Measurements from ENCODE around the gene DOK7. TPM values are rescaled to one million over a fixed set of nuclear protein-coding genes. Genes with fewer than 3 reads are reported as not detected.

DOK7 gene
- total RNA-seq, 2 donors from 2014 or later, result 8.8 to 36.7 TPM

DNA sequence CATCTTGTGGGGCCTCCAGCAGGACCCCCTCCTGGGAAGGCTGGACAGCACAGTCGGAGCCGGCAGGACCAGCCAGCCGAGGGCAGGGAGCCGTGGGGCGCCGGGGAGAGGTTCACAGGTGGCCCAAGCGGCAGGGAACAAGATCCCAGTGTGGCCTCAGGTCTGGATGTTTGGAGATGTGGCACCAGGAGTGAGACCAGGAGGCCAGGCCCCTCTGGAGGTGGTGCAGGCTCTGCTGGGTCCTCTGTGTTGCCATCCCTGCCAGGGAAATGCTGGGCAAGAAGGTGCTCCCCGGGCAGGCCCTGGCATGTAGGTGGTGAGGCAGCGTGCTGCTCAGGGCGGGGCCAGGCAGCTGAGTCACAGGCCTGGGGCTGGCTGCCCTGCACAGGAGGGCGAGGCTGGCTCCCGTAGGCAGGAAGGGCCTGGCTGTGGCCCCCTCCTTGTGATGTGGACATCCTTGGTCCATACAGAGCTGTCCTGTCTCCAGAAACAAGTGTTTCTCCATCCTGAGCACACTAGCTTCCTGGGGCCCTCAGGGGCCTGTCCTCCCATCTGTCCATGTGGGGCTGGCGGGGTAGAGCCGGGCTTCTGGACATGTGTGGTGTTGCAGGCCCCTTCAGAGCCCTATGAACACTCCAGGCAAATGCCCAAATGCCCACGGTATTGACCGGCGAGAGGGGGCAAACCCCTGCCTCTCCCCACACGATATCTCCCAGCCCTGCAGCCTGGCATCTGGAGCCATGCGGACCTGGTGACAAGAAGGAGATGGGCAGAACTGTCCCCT, 26.1 kb upstream of the DOK7 start:
- H3K27ac ChIP-seq, result peak overlapping the region in 1 of 2 donors; percentile 50
- H3K4me1 ChIP-seq (ENCODE audit: control insufficient read depth in 1 of 2, low read depth in 2 of 2), result peaks cover 8 to 10% of the 10 kb centered on the region in 2 donors
- H3K36me3 ChIP-seq, result no peaks in the 10 kb centered on the region
- H3K9me3 ChIP-seq, result no peaks in the 10 kb centered on the region
- H3K27me3 ChIP-seq (replicated peaks; ENCODE audit: insufficient read depth), result no peaks in the 10 kb centered on the region
- H3K4me3 ChIP-seq, result no peak overlapping the region
- TF ChIP-seq CTCF (IDR thresholded peaks at IDR 0.05), result no peak
- no peak for ATAC-seq (ENCODE audit: insufficient number of reproducible peaks, low FRiP score, low read depth)
- no peak for DNase-seq (ENCODE audit: low spot score)

DNA sequence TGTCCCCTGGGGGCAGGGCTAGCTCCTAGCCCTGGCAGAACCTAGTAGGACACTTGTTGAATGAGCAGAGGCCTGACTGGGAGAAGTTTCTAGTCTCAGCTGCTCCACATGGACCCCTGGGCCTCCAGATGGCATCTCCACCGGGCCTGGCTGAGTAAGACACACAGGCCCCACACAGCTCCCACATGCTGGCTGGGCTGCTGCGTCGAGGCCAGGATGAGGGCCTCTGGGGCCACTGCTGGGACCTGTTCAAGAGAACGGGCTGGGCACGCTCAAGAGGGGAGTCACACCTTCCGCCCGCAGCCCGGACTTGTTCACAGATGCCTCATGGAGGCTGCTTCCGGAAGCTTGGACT, 25.5 kb upstream of the DOK7 start:
- H3K9me3 ChIP-seq, result no peaks in the 10 kb centered on the region
- H3K27me3 ChIP-seq (replicated peaks; ENCODE audit: insufficient read depth), result no peaks in the 10 kb centered on the region
- peak overlapping the region in 1 of 2 donors; percentile 50 for H3K27ac ChIP-seq
- H3K4me3 ChIP-seq, result no peak overlapping the region
- no peak for ATAC-seq (ENCODE audit: insufficient number of reproducible peaks, low FRiP score, low read depth)
- peaks cover 8 to 10% of the 10 kb centered on the region in 2 donors for H3K4me1 ChIP-seq (ENCODE audit: control insufficient read depth in 1 of 2, low read depth in 2 of 2)
- no peaks in the 10 kb centered on the region for H3K36me3 ChIP-seq
- no peak for TF ChIP-seq CTCF (IDR thresholded peaks at IDR 0.05)
- no peak for DNase-seq (ENCODE audit: low spot score)

GRCh38 chr4:3437998-3438846, 24.9 kb upstream of the DOK7 start:
- DNase-seq (ENCODE audit: low spot score) (no peak), ATAC-seq (ENCODE audit: insufficient number of reproducible peaks, low FRiP score, low read depth) (no peak)
- no peaks in the 10 kb centered on the region for H3K27me3 ChIP-seq (replicated peaks; ENCODE audit: insufficient read depth)
- no peak for TF ChIP-seq CTCF (IDR thresholded peaks at IDR 0.05)
- no peak overlapping the region for H3K27ac ChIP-seq
- H3K4me3 ChIP-seq, result no peak overlapping the region
- H3K4me1 ChIP-seq (ENCODE audit: control insufficient read depth in 1 of 2, low read depth in 2 of 2), result peaks cover 8 to 10% of the 10 kb centered on the region in 2 donors
- H3K9me3 ChIP-seq, result no peaks in the 10 kb centered on the region
- no peaks in the 10 kb centered on the region for H3K36me3 ChIP-seq

DNA sequence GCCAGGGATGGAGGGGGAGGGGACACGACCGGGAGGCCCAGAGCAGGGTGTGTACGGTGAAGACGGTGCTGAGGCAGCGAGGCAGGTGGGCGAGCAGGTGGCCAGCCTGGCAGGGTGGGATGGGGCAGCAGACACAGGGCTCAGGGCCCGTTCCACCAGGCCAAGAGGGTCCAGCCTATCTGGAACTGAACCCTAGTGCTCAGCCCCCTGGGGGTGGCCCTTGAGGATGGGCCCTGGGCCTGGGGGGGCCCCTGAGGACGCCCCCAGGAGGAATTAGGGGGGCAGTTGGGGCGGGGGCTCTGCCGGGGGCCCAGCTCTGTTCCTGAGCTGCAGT, 24.3 kb upstream of the DOK7 start:
- Histone ChIP-seq H3K36me3 (no peaks in the 10 kb centered on the region), H3K9me3 (no peaks in the 10 kb centered on the region), H3K27ac (no peak overlapping the region), H3K4me1 (ENCODE audit: control insufficient read depth in 1 of 2, low read depth in 2 of 2) (peaks cover 8 to 10% of the 10 kb centered on the region in 2 donors), H3K4me3 (no peak overlapping the region), H3K27me3 (replicated peaks; ENCODE audit: insufficient read depth) (no peaks in the 10 kb centered on the region)
- no peak for ATAC-seq (ENCODE audit: insufficient number of reproducible peaks, low FRiP score, low read depth)
- TF ChIP-seq CTCF (IDR thresholded peaks at IDR 0.05), result no peak
- no peak for DNase-seq (ENCODE audit: low spot score)

DNA sequence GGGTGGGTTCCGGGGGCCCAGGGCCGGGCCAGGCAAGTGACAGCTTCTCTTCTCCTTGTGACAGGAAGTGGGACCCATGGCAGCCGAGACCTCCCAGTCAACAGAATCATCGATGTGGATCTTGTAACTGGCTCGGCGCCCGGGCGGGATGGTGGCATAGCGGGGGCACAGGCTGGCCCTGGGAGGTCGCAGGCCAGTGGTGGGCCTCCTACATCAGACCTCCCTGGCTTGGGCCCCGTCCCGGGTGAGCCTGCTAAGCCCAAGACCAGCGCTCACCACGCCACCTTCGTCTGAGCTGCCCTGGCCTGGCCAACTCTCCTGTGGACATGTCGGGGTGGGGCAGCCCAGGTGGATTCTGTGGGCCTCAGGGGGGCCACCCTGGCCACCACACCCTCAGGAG, 23.7 kb upstream of the DOK7 start:
- no peak for TF ChIP-seq CTCF (IDR thresholded peaks at IDR 0.05)
- DNase-seq (ENCODE audit: low spot score) (no peak), ATAC-seq (ENCODE audit: insufficient number of reproducible peaks, low FRiP score, low read depth) (no peak)
- Histone ChIP-seq H3K36me3 (no peaks in the 10 kb centered on the region), H3K4me1 (ENCODE audit: control insufficient read depth in 1 of 2, low read depth in 2 of 2) (peaks cover 8 to 10% of the 10 kb centered on the region in 2 donors), H3K27me3 (replicated peaks; ENCODE audit: insufficient read depth) (no peaks in the 10 kb centered on the region), H3K4me3 (no peak overlapping the region), H3K9me3 (no peaks in the 10 kb centered on the region), H3K27ac (no peak overlapping the region)
